Esophagus squamous epithelium (tissue), 4 donors: ENCODE measurements around the gene ZC3H18.

ENCODE experiments used
- CTCF ChIP-seq, 6 experiments: fragments of 450-650 bp in 4 of 6; fragments of 200-600 bp in 2 of 6; sonication (generic) in 2 of 6; IDR thresholded peaks; one replicate each; pipeline ENCODE4 v1.5.1; 2016 to 2019; ENCODE audit warnings: antibody characterized with exemption in 6 of 6, mild to moderate bottlenecking in 4 of 6, moderate library complexity in 4 of 6
- POLR2A ChIP-seq, 4 donors: fragments of 450-650 bp; IDR thresholded peaks; one replicate each; pipeline ENCODE4 v1.6.1; 2017; ENCODE audit warnings: antibody characterized with exemption in 4 of 4, mild to moderate bottlenecking in 4 of 4, moderate library complexity in 3 of 4

DNA sequence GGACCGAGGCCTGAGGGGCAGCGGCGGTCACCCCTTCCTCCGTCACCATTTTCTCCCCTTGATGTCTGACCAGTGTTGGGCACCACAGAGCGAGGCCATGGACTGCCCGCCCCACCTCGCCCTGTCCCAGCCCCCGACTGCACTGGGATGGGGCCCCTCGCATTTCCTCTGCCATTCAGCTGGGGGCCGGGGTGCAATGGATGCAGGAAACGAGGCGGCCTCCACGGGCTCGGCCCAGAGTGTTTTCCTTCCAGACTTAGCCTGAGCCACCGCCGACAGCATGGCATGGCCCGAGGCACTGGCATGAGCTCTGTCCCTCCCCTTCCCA lies 44.6 kb upstream of the ZC3H18 start:
- no peak for TF ChIP-seq CTCF (IDR thresholded peaks at IDR 0.05)
- TF ChIP-seq POLR2A (IDR thresholded peaks at IDR 0.05), result no peak
